ENCODE results near the gene LSM14A. TPM values are rescaled to one million over a fixed set of nuclear protein-coding genes. Genes with fewer than 3 reads are reported as not detected.

Gene LSM14A
- total and polyA plus RNA-seq, 8 donors = 32.0 to 56.8 (median 43.4) TPM

GRCh38 chr19:34217952-34218817 is 45.9 kb downstream of the LSM14A start:
- ATAC-seq (peak in 3 of 4 donors; percentile 55 to 65 (median 60)), DNase-seq (no peak), FAIRE-seq (no peak)
- 67 to 69% methylated on average over 18 of the region's 18 CpGs for WGBS, 2 donors
- Histone ChIP-seq H3K9me3 (no peaks in the 10 kb centered on the region), H3K36me3 (peaks cover 0 to 30% (median 16%) of the 10 kb centered on the region in 3 donors), H3K4me1 (peaks cover 0 to 6% (median 0%) of the 10 kb centered on the region in 3 donors), H3K27ac (no peak overlapping the region), H3K27me3 (no peaks in the 10 kb centered on the region), H3K4me3 (no peak overlapping the region)
- intact Hi-C loops (cut with DNase I) = no loop called here
- no peak for TF ChIP-seq CTCF (IDR thresholded peaks at IDR 0.05)

DNA sequence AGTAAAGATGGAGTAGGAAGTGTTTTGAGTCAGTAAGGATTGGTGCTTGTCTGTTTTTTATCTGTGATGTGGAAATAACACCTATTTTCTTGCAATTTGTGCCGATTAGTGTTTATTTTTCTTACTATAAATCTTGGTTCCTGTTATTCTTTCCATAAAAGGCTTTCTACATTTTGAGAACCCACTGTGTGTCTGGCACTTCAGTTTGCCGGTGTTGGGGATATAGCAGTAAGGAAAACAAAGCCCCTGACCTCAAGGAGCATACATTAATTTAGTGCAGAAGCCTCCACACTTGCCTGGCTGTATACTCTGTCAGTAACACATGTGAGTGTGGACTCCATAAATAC is 46.5 kb downstream of the LSM14A start:
- TF ChIP-seq CTCF (IDR thresholded peaks at IDR 0.05) = no peak
- no peak for DNase-seq
- H3K4me3 ChIP-seq = no peak overlapping the region
- H3K27me3 ChIP-seq = no peaks in the 10 kb centered on the region
- no peak for FAIRE-seq
- no peak for ATAC-seq
- intact Hi-C loops (cut with DNase I) = no loop called here
- peaks cover 0 to 6% (median 0%) of the 10 kb centered on the region in 3 donors for H3K4me1 ChIP-seq
- H3K9me3 ChIP-seq = no peaks in the 10 kb centered on the region
- 48 to 62% methylated on average over 2 of the region's 2 CpGs for WGBS, 2 donors
- peaks cover 0 to 32% (median 22%) of the 10 kb centered on the region in 3 donors for H3K36me3 ChIP-seq
- H3K27ac ChIP-seq = no peak overlapping the region

- Histone ChIP-seq H3K4me1 (peaks cover 0 to 6% (median 0%) of the 10 kb centered on the region in 3 donors), H3K4me3 (no peak overlapping the region), H3K9me3 (no peaks in the 10 kb centered on the region), H3K27me3 (no peaks in the 10 kb centered on the region), H3K36me3 (peaks cover 0 to 36% (median 24%) of the 10 kb centered on the region in 3 donors), H3K27ac (no peak overlapping the region)
- peak; percentile 20 to 51 (median 48) for TF ChIP-seq CTCF (IDR thresholded peaks at IDR 0.05)
- intact Hi-C loops (cut with DNase I) = no loop called here
- ATAC-seq (peak; percentile 66 to 69 (median 68)), DNase-seq (peak in 5 of 6 donors; percentile 26 to 66 (median 49)), FAIRE-seq (no peak)
- WGBS, 2 donors = 59 to 68% methylated on average over 4 of the region's 4 CpGs
Observed at GRCh38 chr19:34220472-34221063, 48.3 kb downstream of the LSM14A start.

GRCh38 chr19:34222386-34222785 is 50.1 kb downstream of the LSM14A start:
- no peaks in the 10 kb centered on the region for H3K27me3 ChIP-seq
- H3K9me3 ChIP-seq = no peaks in the 10 kb centered on the region
- no peak overlapping the region for H3K27ac ChIP-seq
- no peak overlapping the region for H3K4me3 ChIP-seq
- intact Hi-C loops (cut with DNase I) = no loop called here
- ATAC-seq = no peak
- H3K36me3 ChIP-seq = peaks cover 0 to 41% (median 24%) of the 10 kb centered on the region in 3 donors
- no peak for TF ChIP-seq CTCF (IDR thresholded peaks at IDR 0.05)
- WGBS, 2 donors = 57 to 60% methylated on average over 1 of the region's 1 CpG
- H3K4me1 ChIP-seq = peaks cover 0 to 6% (median 0%) of the 10 kb centered on the region in 3 donors
- DNase-seq = no peak
- no peak for FAIRE-seq

Measured in pancreas (tissue), 10 donors.